ENCODE data around the gene GRIP2. TPM values are rescaled to one million over a fixed set of nuclear protein-coding genes. Genes with fewer than 3 reads are reported as not detected.
"Not testable (repeated sequence)": the region's sequence is repeated elsewhere in the genome, so short reads cannot be mapped to it uniquely, and the experiment has no call there.

Gene GRIP2
- total and polyA plus RNA-seq, 2 of the 4 experiments (the other 2 are of a cell fraction): 0.05 TPM; not detected in 1

DNA sequence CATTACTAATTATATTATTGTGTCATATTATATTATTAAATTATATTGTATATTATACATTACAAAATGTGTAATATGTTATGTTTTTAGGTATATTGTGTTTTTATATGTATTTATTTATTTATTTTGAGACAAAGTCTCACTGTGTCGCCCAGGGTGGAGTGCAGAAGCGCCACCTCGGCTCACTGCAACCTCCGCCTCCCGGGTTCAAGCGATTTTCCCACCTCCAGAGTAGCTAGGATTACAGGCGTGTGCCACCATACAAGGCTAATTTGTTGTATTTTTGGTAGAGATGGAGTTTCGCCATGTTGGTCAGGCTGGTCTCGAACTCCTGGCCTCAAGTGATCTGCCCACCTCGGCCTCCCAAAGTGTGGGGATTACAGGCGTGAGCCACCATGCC is 24.6 kb downstream of the GRIP2 start:
- H3K4me3 ChIP-seq (ENCODE audit: insufficient read depth, low read depth, low read length); H3K23ac ChIP-seq (ENCODE audit: low read depth, low read length); H3K4me2 ChIP-seq (ENCODE audit: low read depth, low read length); H3K9me1 ChIP-seq (ENCODE audit: insufficient read depth, low read length); H3K9me3 ChIP-seq (ENCODE audit: control insufficient read depth, insufficient read depth, low read length); in situ Hi-C loops (cut with MboI; ENCODE audit: low sequenced_read_pairs); H3K14ac ChIP-seq (replicated peaks; ENCODE audit: low read depth, low read length); H2AFZ ChIP-seq (replicated peaks; ENCODE audit: low read length, poor library complexity); H3K79me1 ChIP-seq (ENCODE audit: low read depth in 1 of 2, low read length in 2 of 2); intact Hi-C loops (cut with micrococcal nuclease); H3K18ac ChIP-seq (ENCODE audit: low read depth, low read length); H2BK120ac ChIP-seq (ENCODE audit: low read depth, low read length); H4K20me1 ChIP-seq (ENCODE audit: insufficient read depth, low read length); H3K4ac ChIP-seq (ENCODE audit: low read depth, low read length); H3K9ac ChIP-seq (ENCODE audit: low read depth, low read length); H2AK5ac ChIP-seq (ENCODE audit: low read depth, low read length); ATAC-seq (ENCODE audit: low read depth); H2BK20ac ChIP-seq (ENCODE audit: low read depth, low read length); H4K5ac ChIP-seq (ENCODE audit: low read depth, low read length); H3K27ac ChIP-seq (ENCODE audit: insufficient read depth, low read length); H2BK15ac ChIP-seq (ENCODE audit: low read depth, low read length); BruUV-seq (replicated peaks); H4K91ac ChIP-seq (ENCODE audit: insufficient read depth, low read depth, low read length); H3K56ac ChIP-seq (ENCODE audit: extremely low read depth, insufficient read depth, low read length); H4K8ac ChIP-seq (ENCODE audit: low read depth in 2 of 2, low read length in 2 of 2); dilution Hi-C loops (cut with HindIII; ENCODE audit: low sequenced_read_pairs, unreplicated experiment); H2BK5ac ChIP-seq (ENCODE audit: low read depth, low read length, poor library complexity, severe bottlenecking); POLR2A ChIA-PET (ENCODE audit: unreplicated experiment); H2AK9ac ChIP-seq (replicated peaks; ENCODE audit: low read depth, low read length, poor library complexity); DNase-seq; CTCF ChIA-PET; H3K36me3 ChIP-seq (ENCODE audit: control insufficient read depth, insufficient read depth, low read length); H3K4me1 ChIP-seq (ENCODE audit: control insufficient read depth, insufficient read depth, low read length): not testable (repeated sequence)
- H3K27me3 ChIP-seq (ENCODE audit: control insufficient read depth, insufficient read depth, low read length): peaks cover 20% of the 10 kb centered on the region
- WGBS, 2 experiments (ENCODE audit: extremely low coverage in 2 of 2, insufficient read length in 1 of 2): no CpG with 5 or more reads among the region's 11 CpGs

Measured in IMR-90 (cell line).